ENCODE results near the gene MAD1L1. TPM values are rescaled to one million over a fixed set of nuclear protein-coding genes. Genes with fewer than 3 reads are reported as not detected.

MAD1L1 gene
- total RNA-seq, 4 donors from 2014 or later, result 21.0 to 49.7 (median 29.8) TPM

DNA sequence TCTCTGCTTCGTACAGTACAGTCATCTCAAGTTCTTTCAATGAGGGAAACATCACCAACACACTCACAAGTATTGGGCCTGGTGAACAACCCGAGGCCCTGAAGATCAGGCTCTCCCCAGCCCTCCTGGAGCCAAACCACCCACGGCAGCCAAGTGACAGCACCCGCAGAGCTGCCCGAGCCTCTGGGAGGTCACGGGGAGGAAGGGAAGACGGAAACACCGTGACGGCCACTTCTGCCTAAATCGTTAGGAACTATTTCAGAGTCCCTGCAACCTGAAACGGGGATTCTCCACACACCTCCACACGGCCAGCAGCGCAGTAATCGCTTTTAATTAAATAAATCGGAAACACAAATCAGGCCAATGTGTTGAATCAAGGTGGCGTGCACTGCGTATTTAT is 222.6 kb downstream of the MAD1L1 start:
- TF ChIP-seq, protein P1, sequence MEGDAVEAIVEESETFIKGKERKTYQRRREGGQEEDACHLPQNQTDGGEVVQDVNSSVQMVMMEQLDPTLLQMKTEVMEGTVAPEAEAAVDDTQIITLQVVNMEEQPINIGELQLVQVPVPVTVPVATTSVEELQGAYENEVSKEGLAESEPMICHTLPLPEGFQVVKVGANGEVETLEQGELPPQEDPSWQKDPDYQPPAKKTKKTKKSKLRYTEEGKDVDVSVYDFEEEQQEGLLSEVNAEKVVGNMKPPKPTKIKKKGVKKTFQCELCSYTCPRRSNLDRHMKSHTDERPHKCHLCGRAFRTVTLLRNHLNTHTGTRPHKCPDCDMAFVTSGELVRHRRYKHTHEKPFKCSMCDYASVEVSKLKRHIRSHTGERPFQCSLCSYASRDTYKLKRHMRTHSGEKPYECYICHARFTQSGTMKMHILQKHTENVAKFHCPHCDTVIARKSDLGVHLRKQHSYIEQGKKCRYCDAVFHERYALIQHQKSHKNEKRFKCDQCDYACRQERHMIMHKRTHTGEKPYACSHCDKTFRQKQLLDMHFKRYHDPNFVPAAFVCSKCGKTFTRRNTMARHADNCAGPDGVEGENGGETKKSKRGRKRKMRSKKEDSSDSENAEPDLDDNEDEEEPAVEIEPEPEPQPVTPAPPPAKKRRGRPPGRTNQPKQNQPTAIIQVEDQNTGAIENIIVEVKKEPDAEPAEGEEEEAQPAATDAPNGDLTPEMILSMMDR (IDR thresholded peaks at IDR 0.05; ENCODE audit: low read depth), result no peak

DNA sequence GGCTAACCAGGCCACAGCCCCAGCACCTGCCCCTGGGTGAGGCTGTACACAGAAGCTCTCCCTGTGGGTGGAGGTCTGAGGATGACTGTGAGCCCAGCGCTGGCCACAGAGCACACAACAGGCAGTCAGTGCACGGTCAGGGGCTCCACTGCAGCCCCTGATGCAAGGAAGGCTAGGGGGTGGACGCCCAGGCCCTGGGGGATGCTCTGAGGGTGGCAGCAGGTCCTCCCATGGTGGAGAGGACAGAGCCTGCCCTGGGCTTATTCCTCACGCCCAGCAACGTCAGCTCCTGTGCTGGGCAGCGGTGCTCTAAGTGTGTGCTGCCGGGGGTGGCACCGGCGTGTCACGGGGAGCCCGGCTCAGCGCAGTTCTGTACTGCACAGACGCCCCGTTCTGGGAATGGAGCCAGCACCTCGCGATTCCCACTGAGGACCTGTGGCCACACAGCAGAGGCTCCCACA is 223.2 kb downstream of the MAD1L1 start:
- TF ChIP-seq, protein P1 (IDR thresholded peaks at IDR 0.05; ENCODE audit: low read depth), result no peak

- TF ChIP-seq, protein P1 (IDR thresholded peaks at IDR 0.05; ENCODE audit: low read depth), result no peak
Measured at GRCh38 chr7:2008936-2009540, 223.7 kb downstream of the MAD1L1 start.

GRCh38 chr7:2008101-2008935 is 224.4 kb downstream of the MAD1L1 start:
- TF ChIP-seq, protein P1 (IDR thresholded peaks at IDR 0.05; ENCODE audit: low read depth), result no peak

DNA sequence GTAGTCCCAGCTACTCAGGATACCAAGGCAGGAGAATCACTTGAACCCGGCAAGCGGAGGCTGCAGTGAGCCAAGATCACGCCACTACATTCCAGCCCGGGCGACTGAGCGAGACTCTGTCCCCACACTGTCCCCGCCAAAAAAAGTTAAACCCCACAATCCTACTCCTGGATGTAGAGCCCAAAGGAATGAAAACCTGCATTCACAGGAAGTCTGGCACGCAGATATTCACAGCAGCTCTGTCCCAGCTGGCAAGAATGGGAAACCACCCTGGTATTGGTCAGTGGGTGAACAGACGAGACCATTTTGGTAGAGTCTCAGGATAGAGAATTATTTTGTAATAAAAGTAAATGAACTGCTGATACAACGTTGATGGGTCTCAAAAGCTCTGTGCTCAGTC is 225.2 kb downstream of the MAD1L1 start:
- TF ChIP-seq, protein P1 (IDR thresholded peaks at IDR 0.05; ENCODE audit: low read depth), result no peak

DNA sequence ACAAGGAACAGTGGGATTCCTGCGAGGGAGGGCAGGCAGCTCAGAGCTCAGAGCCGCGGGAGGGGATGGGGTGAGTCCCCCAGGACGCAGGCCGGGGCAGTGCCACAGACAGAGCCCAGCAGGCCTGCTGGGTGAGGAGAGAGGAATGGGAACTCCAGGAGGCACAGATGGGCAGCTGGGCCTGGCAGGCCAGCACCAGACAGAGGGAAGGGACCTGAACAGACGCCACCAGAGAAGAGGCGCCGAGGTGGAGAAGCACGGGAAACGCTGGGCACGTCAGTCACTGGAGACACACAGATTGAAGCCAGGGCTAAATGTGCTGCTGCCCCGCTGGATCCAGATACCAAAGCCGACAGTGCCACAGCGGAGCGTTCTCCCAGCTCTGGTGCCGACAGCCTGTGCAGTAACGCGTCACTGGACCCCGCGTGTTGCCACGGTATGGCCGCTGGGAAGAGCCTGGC is 225.8 kb downstream of the MAD1L1 start:
- TF ChIP-seq, protein P1 (IDR thresholded peaks at IDR 0.05; ENCODE audit: low read depth), result no peak

- TF ChIP-seq, protein P1 (IDR thresholded peaks at IDR 0.05; ENCODE audit: low read depth), result no peak
Measured at GRCh38 chr7:2006231-2006771, 226.4 kb downstream of the MAD1L1 start.
